ENCODE measurements around the gene NPC1L1.

NPC1L1 gene

GRCh38 chr7:44482502-44483485 is 58.3 kb downstream of the NPC1L1 start:
- H3K4me3 ChIP-seq (ENCODE audit: low read length in 2 of 2) = no peak overlapping the region
- H3K9me3 ChIP-seq (ENCODE audit: control insufficient read depth in 2 of 2, low read length in 2 of 2) = no peaks in the 10 kb centered on the region
- H3K36me3 ChIP-seq (ENCODE audit: control insufficient read depth in 2 of 2, insufficient read depth in 2 of 2, low read length in 2 of 2) = peaks cover 41 to 46% of the 10 kb centered on the region in 2 donors
- H3K4me1 ChIP-seq (ENCODE audit: control insufficient read depth, insufficient read depth, low read length) = peaks cover 12% of the 10 kb centered on the region
- H3K9ac ChIP-seq (ENCODE audit: low read length in 2 of 2) = no peak overlapping the region
- no peak overlapping the region for H3K27ac ChIP-seq (ENCODE audit: low read length)
- no peaks in the 10 kb centered on the region for H3K27me3 ChIP-seq (ENCODE audit: control insufficient read depth in 1 of 2, insufficient read depth in 2 of 2, low read length in 2 of 2)

- Histone ChIP-seq H3K9ac (ENCODE audit: low read length in 2 of 2) (no peak overlapping the region), H3K27me3 (ENCODE audit: control insufficient read depth in 1 of 2, insufficient read depth in 2 of 2, low read length in 2 of 2) (no peaks in the 10 kb centered on the region), H3K27ac (ENCODE audit: low read length) (no peak overlapping the region), H3K9me3 (ENCODE audit: control insufficient read depth in 2 of 2, low read length in 2 of 2) (no peaks in the 10 kb centered on the region), H3K4me1 (ENCODE audit: control insufficient read depth, insufficient read depth, low read length) (peaks cover 4% of the 10 kb centered on the region), H3K4me3 (ENCODE audit: low read length in 2 of 2) (no peak overlapping the region), H3K36me3 (ENCODE audit: control insufficient read depth in 2 of 2, insufficient read depth in 2 of 2, low read length in 2 of 2) (peaks cover 35 to 36% of the 10 kb centered on the region in 2 donors)
Measured at GRCh38 chr7:44477938-44478337, 63.2 kb downstream of the NPC1L1 start.

GRCh38 chr7:44477063-44477830 is 63.9 kb downstream of the NPC1L1 start:
- Histone ChIP-seq H3K27me3 (ENCODE audit: control insufficient read depth in 1 of 2, insufficient read depth in 2 of 2, low read length in 2 of 2) (no peaks in the 10 kb centered on the region), H3K36me3 (ENCODE audit: control insufficient read depth in 2 of 2, insufficient read depth in 2 of 2, low read length in 2 of 2) (peaks cover 30 to 32% of the 10 kb centered on the region in 2 donors), H3K27ac (ENCODE audit: low read length) (no peak overlapping the region), H3K9ac (ENCODE audit: low read length in 2 of 2) (no peak overlapping the region), H3K9me3 (ENCODE audit: control insufficient read depth in 2 of 2, low read length in 2 of 2) (no peaks in the 10 kb centered on the region), H3K4me3 (ENCODE audit: low read length in 2 of 2) (no peak overlapping the region), H3K4me1 (ENCODE audit: control insufficient read depth, insufficient read depth, low read length) (peaks cover 7% of the 10 kb centered on the region)

- H3K27ac ChIP-seq (ENCODE audit: low read length) = no peak overlapping the region
- H3K4me3 ChIP-seq (ENCODE audit: low read length in 2 of 2) = no peak overlapping the region
- no peak overlapping the region for H3K9ac ChIP-seq (ENCODE audit: low read length in 2 of 2)
- H3K36me3 ChIP-seq (ENCODE audit: control insufficient read depth in 2 of 2, insufficient read depth in 2 of 2, low read length in 2 of 2) = peaks cover 20 to 23% of the 10 kb centered on the region in 2 donors
- peaks cover 12% of the 10 kb centered on the region for H3K4me1 ChIP-seq (ENCODE audit: control insufficient read depth, insufficient read depth, low read length)
- H3K9me3 ChIP-seq (ENCODE audit: control insufficient read depth in 2 of 2, low read length in 2 of 2) = no peaks in the 10 kb centered on the region
- no peaks in the 10 kb centered on the region for H3K27me3 ChIP-seq (ENCODE audit: control insufficient read depth in 1 of 2, insufficient read depth in 2 of 2, low read length in 2 of 2)
Measured at GRCh38 chr7:44476313-44476712, 64.8 kb downstream of the NPC1L1 start.

- peaks cover 8 to 19% of the 10 kb centered on the region in 2 donors for H3K36me3 ChIP-seq (ENCODE audit: control insufficient read depth in 2 of 2, insufficient read depth in 2 of 2, low read length in 2 of 2)
Measured at GRCh38 chr7:44473295-44473694, 67.8 kb downstream of the NPC1L1 start.

GRCh38 chr7:44472843-44473242 is 68.3 kb downstream of the NPC1L1 start:
- H3K4me1 ChIP-seq (ENCODE audit: control insufficient read depth, insufficient read depth, low read length) = peaks cover 14% of the 10 kb centered on the region
- no peaks in the 10 kb centered on the region for H3K27me3 ChIP-seq (ENCODE audit: control insufficient read depth in 1 of 2, insufficient read depth in 2 of 2, low read length in 2 of 2)
- no peak overlapping the region for H3K9ac ChIP-seq (ENCODE audit: low read length in 2 of 2)
- H3K4me3 ChIP-seq (ENCODE audit: low read length in 2 of 2) = no peak overlapping the region
- H3K9me3 ChIP-seq (ENCODE audit: control insufficient read depth in 2 of 2, low read length in 2 of 2) = no peaks in the 10 kb centered on the region
- peaks cover 8 to 16% of the 10 kb centered on the region in 2 donors for H3K36me3 ChIP-seq (ENCODE audit: control insufficient read depth in 2 of 2, insufficient read depth in 2 of 2, low read length in 2 of 2)
- H3K27ac ChIP-seq (ENCODE audit: low read length) = no peak overlapping the region

More at GRCh38 chr7:44473295-44473694, 67.8 kb downstream of the NPC1L1 start:
- Histone ChIP-seq H3K27me3 (ENCODE audit: control insufficient read depth in 1 of 2, insufficient read depth in 2 of 2, low read length in 2 of 2) (no peaks in the 10 kb centered on the region), H3K4me1 (ENCODE audit: control insufficient read depth, insufficient read depth, low read length) (peaks cover 14% of the 10 kb centered on the region), H3K27ac (ENCODE audit: low read length) (no peak overlapping the region), H3K9ac (ENCODE audit: low read length in 2 of 2) (no peak overlapping the region), H3K9me3 (ENCODE audit: control insufficient read depth in 2 of 2, low read length in 2 of 2) (no peaks in the 10 kb centered on the region), H3K4me3 (ENCODE audit: low read length in 2 of 2) (no peak overlapping the region)

GRCh38 chr7:44471850-44472249 is 69.3 kb downstream of the NPC1L1 start:
- Histone ChIP-seq H3K36me3 (ENCODE audit: control insufficient read depth in 2 of 2, insufficient read depth in 2 of 2, low read length in 2 of 2) (peaks cover 8 to 16% of the 10 kb centered on the region in 2 donors), H3K27me3 (ENCODE audit: control insufficient read depth in 1 of 2, insufficient read depth in 2 of 2, low read length in 2 of 2) (no peaks in the 10 kb centered on the region), H3K9me3 (ENCODE audit: control insufficient read depth in 2 of 2, low read length in 2 of 2) (no peaks in the 10 kb centered on the region), H3K4me1 (ENCODE audit: control insufficient read depth, insufficient read depth, low read length) (peaks cover 15% of the 10 kb centered on the region), H3K27ac (ENCODE audit: low read length) (no peak overlapping the region), H3K4me3 (ENCODE audit: low read length in 2 of 2) (no peak overlapping the region), H3K9ac (ENCODE audit: low read length in 2 of 2) (no peak overlapping the region)

- H3K9me3 ChIP-seq (ENCODE audit: control insufficient read depth in 2 of 2, low read length in 2 of 2) = no peaks in the 10 kb centered on the region
- peaks cover 18% of the 10 kb centered on the region for H3K4me1 ChIP-seq (ENCODE audit: control insufficient read depth, insufficient read depth, low read length)
- peak overlapping the region in 1 of 2 donors; percentile 42 for H3K9ac ChIP-seq (ENCODE audit: low read length in 2 of 2)
- H3K27me3 ChIP-seq (ENCODE audit: control insufficient read depth in 1 of 2, insufficient read depth in 2 of 2, low read length in 2 of 2) = no peaks in the 10 kb centered on the region
- H3K27ac ChIP-seq (ENCODE audit: low read length) = no peak overlapping the region
- peaks cover 5 to 16% of the 10 kb centered on the region in 2 donors for H3K36me3 ChIP-seq (ENCODE audit: control insufficient read depth in 2 of 2, insufficient read depth in 2 of 2, low read length in 2 of 2)
- H3K4me3 ChIP-seq (ENCODE audit: low read length in 2 of 2) = no peak overlapping the region
Measured at GRCh38 chr7:44471436-44471835, 69.7 kb downstream of the NPC1L1 start.

- Histone ChIP-seq H3K4me1 (ENCODE audit: control insufficient read depth, insufficient read depth, low read length) (peaks cover 18% of the 10 kb centered on the region), H3K36me3 (ENCODE audit: control insufficient read depth in 2 of 2, insufficient read depth in 2 of 2, low read length in 2 of 2) (peaks cover 0 to 11% of the 10 kb centered on the region in 2 donors), H3K9ac (ENCODE audit: low read length in 2 of 2) (no peak overlapping the region), H3K4me3 (ENCODE audit: low read length in 2 of 2) (no peak overlapping the region), H3K9me3 (ENCODE audit: control insufficient read depth in 2 of 2, low read length in 2 of 2) (no peaks in the 10 kb centered on the region), H3K27ac (ENCODE audit: low read length) (no peak overlapping the region), H3K27me3 (ENCODE audit: control insufficient read depth in 1 of 2, insufficient read depth in 2 of 2, low read length in 2 of 2) (no peaks in the 10 kb centered on the region)
Measured at GRCh38 chr7:44470628-44471245, 70.4 kb downstream of the NPC1L1 start.

GRCh38 chr7:44470135-44470479 is 71.0 kb downstream of the NPC1L1 start:
- H3K4me1 ChIP-seq (ENCODE audit: control insufficient read depth, insufficient read depth, low read length) = peaks cover 21% of the 10 kb centered on the region
- H3K27ac ChIP-seq (ENCODE audit: low read length) = no peak overlapping the region
- H3K4me3 ChIP-seq (ENCODE audit: low read length in 2 of 2) = no peak overlapping the region
- no peaks in the 10 kb centered on the region for H3K9me3 ChIP-seq (ENCODE audit: control insufficient read depth in 2 of 2, low read length in 2 of 2)
- H3K9ac ChIP-seq (ENCODE audit: low read length in 2 of 2) = no peak overlapping the region
- no peaks in the 10 kb centered on the region for H3K27me3 ChIP-seq (ENCODE audit: control insufficient read depth in 1 of 2, insufficient read depth in 2 of 2, low read length in 2 of 2)
- H3K36me3 ChIP-seq (ENCODE audit: control insufficient read depth in 2 of 2, insufficient read depth in 2 of 2, low read length in 2 of 2) = peaks cover 0 to 12% of the 10 kb centered on the region in 2 donors
